Hepatocyte (in vitro differentiated cells): ENCODE measurements around the gene ZNF536. TPM values are rescaled to one million over a fixed set of nuclear protein-coding genes. Genes with fewer than 3 reads are reported as not detected.
"Not testable (repeated sequence)": the region's sequence is repeated elsewhere in the genome, so short reads cannot be mapped to it uniquely, and the experiment has no call there.

ENCODE experiments used
- DNase-seq: peaks from one replicate; pipeline ENCODE4 v3.0.0-alpha.2; 2016; ENCODE audit warnings: low spot score
- H2AFZ ChIP-seq: fragments of 200-600 bp; sonication (generic); 2 replicates; pipeline ENCODE4 v1.6.0; 2016; ENCODE audit warnings: antibody characterized with exemption, mild to moderate bottlenecking
- H3K27ac ChIP-seq: fragments of 200-600 bp; sonication (generic); 2 replicates; pipeline ENCODE4 v1.5.1; 2016; ENCODE audit warnings: mild to moderate bottlenecking
- H3K27me3 ChIP-seq: fragments of 200-600 bp; sonication (generic); 2 replicates; pipeline ENCODE4 v1.6.1; 2016
- H3K36me3 ChIP-seq: fragments of 200-600 bp; sonication (generic); replicated peaks from 2 replicates; pipeline ENCODE4 v1.5.1; 2016; ENCODE audit warnings: low read depth; ENCODE audit not compliant: insufficient read depth
- H3K4me1 ChIP-seq: fragments of 200-600 bp; sonication (generic); 2 replicates; pipeline ENCODE4 v1.5.1; 2016; ENCODE audit warnings: mild to moderate bottlenecking, moderate library complexity; ENCODE audit not compliant: insufficient read depth
- H3K4me2 ChIP-seq: fragments of 200-600 bp; sonication (generic); 2 replicates; pipeline ENCODE4 v1.6.0; 2016
- H3K4me3 ChIP-seq: fragments of 200-600 bp; sonication (generic); 2 replicates; pipeline ENCODE4 v1.5.1; 2016; ENCODE audit warnings: mild to moderate bottlenecking
- H3K79me2 ChIP-seq: fragments of 200-600 bp; sonication (generic); 2 replicates; pipeline ENCODE4 v1.6.0; 2017; ENCODE audit warnings: mild to moderate bottlenecking
- H3K9me2 ChIP-seq: fragments of 200-600 bp; sonication (generic); replicated peaks from 2 replicates; pipeline ENCODE4 v1.6.0; 2017; ENCODE audit warnings: mild to moderate bottlenecking; ENCODE audit not compliant: insufficient read depth
- H3K9me3 ChIP-seq: fragments of 200-600 bp; sonication (generic); 2 replicates; pipeline ENCODE4 v1.5.1; 2016; ENCODE audit warnings: low read depth, mild to moderate bottlenecking
- H4K20me1 ChIP-seq: fragments of 200-600 bp; sonication (generic); 2 replicates; pipeline ENCODE4 v1.6.0; 2016; ENCODE audit warnings: mild to moderate bottlenecking; ENCODE audit not compliant: insufficient read depth, poor library complexity, severe bottlenecking
- CTCF ChIP-seq: fragments of 200-600 bp; sonication (generic); IDR thresholded peaks from 2 replicates; pipeline ENCODE4 v1.5.1; 2016; ENCODE audit warnings: antibody characterized with exemption, mild to moderate bottlenecking; ENCODE audit not compliant: poor library complexity
- EZH2 ChIP-seq: fragments of 200-600 bp; sonication (generic); IDR thresholded peaks from 2 replicates; pipeline ENCODE4 v1.6.1; 2016; ENCODE audit warnings: antibody characterized with exemption, mild to moderate bottlenecking, borderline replicate concordance
- EZH2phosphoT487 ChIP-seq: fragments of 200-600 bp; sonication (generic); IDR thresholded peaks from one replicate; pipeline ENCODE4 v1.6.1; 2018; ENCODE audit warnings: antibody characterized with exemption, mild to moderate bottlenecking, low read depth, moderate library complexity; ENCODE audit not compliant: unreplicated experiment, severe bottlenecking
- WGBS: methylation state at CpG from one replicate; pipeline ENCODE4 v1.1.6; 2016; ENCODE audit warnings: low lambda C conversion rate; ENCODE audit errors: missing lambda C conversion rate; 5-methylcytosine and 5-hydroxymethylcytosine counted together
- polyA plus RNA-seq: library from polyadenylated mRNA; unstranded; fragments of >200 nt; fragmentation: Nextera tagmentation; extraction: Ambion mirVana; gene quantifications from 2 replicates; pipeline ENCODE4 v1.2.1, GENCODE V29; 2016
- total RNA-seq: library from RNA; depleted of rRNA; stranded (reverse); fragments of >200 nt; gene quantifications from 2 replicates; pipeline ENCODE4 v1.2.3, GENCODE V29; 2014

Gene ZNF536
- total and polyA plus RNA-seq, 2 experiments from 2014 or later = 4.1 to 7.5 TPM

GRCh38 chr19:30481823-30482222, 109.6 kb downstream of the ZNF536 start:
- no peak for DNase-seq
- 97% methylated on average over 6 of the region's 6 CpGs for WGBS

GRCh38 chr19:30482956-30483355, 110.8 kb downstream of the ZNF536 start:
- Histone ChIP-seq H3K9me2 (no peaks in the 10 kb centered on the region), H3K36me3 (no peaks in the 10 kb centered on the region), H3K4me3 (no peak overlapping the region), H3K4me2 (no peak overlapping the region), H3K79me2 (no peaks in the 10 kb centered on the region), H3K9me3 (no peaks in the 10 kb centered on the region), H2AFZ (no peak overlapping the region), H3K4me1 (peaks cover 6% of the 10 kb centered on the region), H3K27me3 (no peaks in the 10 kb centered on the region), H4K20me1 (no peaks in the 10 kb centered on the region), H3K27ac (no peak overlapping the region)
- WGBS = 95% methylated on average over 1 of the region's 1 CpG
- DNase-seq = no peak
- TF ChIP-seq EZH2 (no peak), CTCF (no peak), EZH2phosphoT487 (no peak)

More at GRCh38 chr19:30481823-30482222, 109.6 kb downstream of the ZNF536 start:
- H4K20me1 ChIP-seq = no peaks in the 10 kb centered on the region
- no peak overlapping the region for H2AFZ ChIP-seq
- no peak for TF ChIP-seq CTCF
- no peak for TF ChIP-seq EZH2
- TF ChIP-seq EZH2phosphoT487 = no peak
- no peaks in the 10 kb centered on the region for H3K27me3 ChIP-seq
- H3K4me1 ChIP-seq = peaks cover 6% of the 10 kb centered on the region
- no peaks in the 10 kb centered on the region for H3K9me2 ChIP-seq
- no peaks in the 10 kb centered on the region for H3K79me2 ChIP-seq
- no peak overlapping the region for H3K27ac ChIP-seq
- H3K36me3 ChIP-seq = no peaks in the 10 kb centered on the region
- H3K4me3 ChIP-seq = no peak overlapping the region
- H3K9me3 ChIP-seq = no peaks in the 10 kb centered on the region
- no peak overlapping the region for H3K4me2 ChIP-seq

- H3K4me3 ChIP-seq, H4K20me1 ChIP-seq, H3K4me2 ChIP-seq, H3K36me3 ChIP-seq, H3K27me3 ChIP-seq, H3K79me2 ChIP-seq, H2AFZ ChIP-seq, H3K9me3 ChIP-seq, DNase-seq, H3K4me1 ChIP-seq, H3K27ac ChIP-seq, H3K9me2 ChIP-seq: not testable (repeated sequence)
- 87% methylated on average over 2 of the region's 2 CpGs for whole genome bisulfite sequencing
Measured at GRCh38 chr19:30486250-30486649, 114.1 kb downstream of the ZNF536 start.

GRCh38 chr19:30487178-30487577, 115.0 kb downstream of the ZNF536 start:
- Histone ChIP-seq H3K4me2 (no peak overlapping the region), H3K9me3 (no peaks in the 10 kb centered on the region), H2AFZ (no peak overlapping the region), H3K27ac (no peak overlapping the region), H3K36me3 (no peaks in the 10 kb centered on the region), H3K27me3 (peaks cover 9% of the 10 kb centered on the region), H3K4me3 (no peak overlapping the region), H3K79me2 (no peaks in the 10 kb centered on the region), H3K9me2 (no peaks in the 10 kb centered on the region), H3K4me1 (no peaks in the 10 kb centered on the region), H4K20me1 (no peaks in the 10 kb centered on the region)
- 89% methylated on average over 3 of the region's 3 CpGs for WGBS
- DNase-seq = no peak
- TF ChIP-seq EZH2 (no peak), CTCF (no peak), EZH2phosphoT487 (no peak)
